GM12892 (cell line): ENCODE results near the gene ZBTB16.

Experiments
- POLR2A ChIP-seq: IDR thresholded peaks from 2 replicates; pipeline ENCODE4 v1.6.1; 2011; ENCODE audit warnings: low read depth, low read length, control low read depth
- POLR2AphosphoS5 ChIP-seq: IDR thresholded peaks from 2 replicates; pipeline ENCODE4 v1.6.1; 2011; ENCODE audit warnings: low read depth, low read length, control low read depth
- TAF1 ChIP-seq: IDR thresholded peaks from 2 replicates; pipeline ENCODE4 v1.6.1; 2011; ENCODE audit warnings: low read depth, mild to moderate bottlenecking, control low read depth, low read length, borderline replicate concordance

DNA sequence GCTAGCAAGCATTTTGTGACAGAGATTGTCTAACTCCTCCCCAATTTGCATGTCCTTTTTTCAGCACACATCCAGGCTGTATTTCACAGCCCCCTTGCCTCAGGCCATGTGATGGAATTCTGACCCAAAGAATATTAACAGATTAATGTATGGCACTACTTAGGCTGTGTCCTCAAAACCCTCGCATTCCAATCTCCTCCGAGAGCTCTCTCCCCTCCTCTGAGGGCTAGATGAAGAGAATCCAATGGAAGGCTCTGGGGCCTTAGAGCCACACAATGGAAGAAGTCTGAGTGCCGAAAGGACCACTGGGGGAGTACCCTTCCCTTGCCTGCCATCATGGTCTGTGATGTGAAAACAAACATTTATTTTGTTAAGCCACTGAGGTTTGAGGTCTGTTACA, 223.0 kb downstream of the ZBTB16 start:
- TF ChIP-seq POLR2A (no peak), POLR2AphosphoS5 (no peak), TAF1 (no peak)
